A549 (cell line): ENCODE measurements around the gene PCSK6.

Experiments used
- CEBPB ChIP-seq, 2 experiments: fragments of >200 bp in 1 of 2; sonication (Bioruptor Twin) in 1 of 2; formaldehyde crosslinking in 1 of 2; IDR thresholded peaks; 2 replicates each; pipeline ENCODE4 v1.6.1; 2012 to 2016
- EHMT2 ChIP-seq: fragments of 200-600 bp; sonication (generic); IDR thresholded peaks from 2 replicates; pipeline ENCODE4 v1.6.1; 2016; ENCODE audit warnings: antibody characterized with exemption, low read depth, mild to moderate bottlenecking, moderate library complexity
- JUN ChIP-seq, 2 experiments: fragments of >200 bp; sonication (Bioruptor Twin); formaldehyde crosslinking; IDR thresholded peaks; 2 replicates in 1 of 2; 3 replicates in 1 of 2; pipeline ENCODE4 v1.6.1; 2016 to 2017
- MAFK ChIP-seq: fragments of 450-650 bp; IDR thresholded peaks from 2 replicates; pipeline ENCODE4 v1.6.1; 2014; ENCODE audit not compliant: partially characterized antibody
- MAZ ChIP-seq: fragments of 150-350 bp; IDR thresholded peaks from 2 replicates; pipeline ENCODE4 v1.6.1; 2014; ENCODE audit warnings: antibody characterized with exemption, low read depth, low read length, borderline replicate concordance
- RFX5 ChIP-seq: fragments of 450-650 bp; IDR thresholded peaks from 2 replicates; pipeline ENCODE4 v1.7.1; 2014; ENCODE audit warnings: antibody characterized with exemption, mild to moderate bottlenecking, moderate library complexity
- TF ChIP-seq, protein P1 (sequence below): fragments of >200 bp; sonication (Bioruptor Twin); formaldehyde crosslinking; IDR thresholded peaks from 3 replicates; pipeline ENCODE4 v1.5.1; 2016

DNA sequence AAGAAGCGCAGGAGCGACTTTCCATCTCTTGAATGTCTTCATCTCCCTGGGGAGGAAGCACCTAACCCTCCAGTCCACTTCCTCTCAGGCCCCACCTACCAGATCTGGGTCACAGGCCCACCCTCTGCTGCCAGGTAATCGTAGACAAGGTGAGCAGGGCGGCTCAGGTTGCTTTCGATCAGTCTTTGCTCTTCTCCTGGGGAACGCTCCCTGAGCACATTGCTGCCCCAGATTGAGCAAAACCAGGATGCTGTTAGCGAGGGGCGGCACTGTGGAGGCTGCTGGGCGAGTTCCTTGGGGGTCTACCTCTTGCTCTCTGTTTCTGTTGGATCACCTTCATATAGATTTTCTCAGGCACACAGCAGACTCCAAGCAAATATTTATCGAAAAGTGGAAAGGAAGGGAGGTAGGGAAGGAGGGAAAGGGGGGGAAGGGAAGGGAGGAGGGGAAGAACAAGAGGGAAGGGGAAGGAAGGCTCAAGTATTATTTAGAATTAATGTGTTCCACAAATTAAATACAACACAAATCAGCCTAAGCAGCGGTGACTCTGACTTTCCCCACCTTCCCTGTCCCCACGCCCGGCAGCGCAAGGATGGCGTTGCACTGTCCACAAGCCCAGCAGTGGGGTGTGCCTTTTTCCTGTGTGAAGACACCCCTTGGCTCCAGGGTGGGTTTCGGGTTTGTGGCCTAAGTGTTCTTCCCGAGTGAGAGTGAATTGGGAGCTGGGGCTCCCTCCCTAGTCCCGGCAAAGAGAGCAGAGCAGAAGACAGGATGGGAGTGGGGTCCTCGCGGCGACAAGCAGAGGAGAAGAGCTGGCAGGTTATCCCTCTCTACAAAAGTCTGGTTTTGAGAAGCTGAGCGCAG lies 6.1 kb upstream of the PCSK6 start:
- TF ChIP-seq MAFK: no peak
- no peak for TF ChIP-seq RFX5
- TF ChIP-seq CEBPB (IDR thresholded peaks at IDR 0.05): no peak
- TF ChIP-seq, protein P1, sequence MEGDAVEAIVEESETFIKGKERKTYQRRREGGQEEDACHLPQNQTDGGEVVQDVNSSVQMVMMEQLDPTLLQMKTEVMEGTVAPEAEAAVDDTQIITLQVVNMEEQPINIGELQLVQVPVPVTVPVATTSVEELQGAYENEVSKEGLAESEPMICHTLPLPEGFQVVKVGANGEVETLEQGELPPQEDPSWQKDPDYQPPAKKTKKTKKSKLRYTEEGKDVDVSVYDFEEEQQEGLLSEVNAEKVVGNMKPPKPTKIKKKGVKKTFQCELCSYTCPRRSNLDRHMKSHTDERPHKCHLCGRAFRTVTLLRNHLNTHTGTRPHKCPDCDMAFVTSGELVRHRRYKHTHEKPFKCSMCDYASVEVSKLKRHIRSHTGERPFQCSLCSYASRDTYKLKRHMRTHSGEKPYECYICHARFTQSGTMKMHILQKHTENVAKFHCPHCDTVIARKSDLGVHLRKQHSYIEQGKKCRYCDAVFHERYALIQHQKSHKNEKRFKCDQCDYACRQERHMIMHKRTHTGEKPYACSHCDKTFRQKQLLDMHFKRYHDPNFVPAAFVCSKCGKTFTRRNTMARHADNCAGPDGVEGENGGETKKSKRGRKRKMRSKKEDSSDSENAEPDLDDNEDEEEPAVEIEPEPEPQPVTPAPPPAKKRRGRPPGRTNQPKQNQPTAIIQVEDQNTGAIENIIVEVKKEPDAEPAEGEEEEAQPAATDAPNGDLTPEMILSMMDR: no peak
- TF ChIP-seq MAZ: no peak
- TF ChIP-seq EHMT2: no peak
- no peak for TF ChIP-seq JUN (IDR thresholded peaks at IDR 0.05)
